Measurements from ENCODE around the gene PCDHA8. TPM values are rescaled to one million over a fixed set of nuclear protein-coding genes. Genes with fewer than 3 reads are reported as not detected.
A peak's percentile ranks its signal among the peaks of the same experiment; 100 is the strongest.
"Not testable (repeated sequence)": the region's sequence is repeated elsewhere in the genome, so short reads cannot be mapped to it uniquely, and the experiment has no call there.

PCDHA8 gene
- total RNA-seq, 1 experiment from 2014 or later: not detected

DNA sequence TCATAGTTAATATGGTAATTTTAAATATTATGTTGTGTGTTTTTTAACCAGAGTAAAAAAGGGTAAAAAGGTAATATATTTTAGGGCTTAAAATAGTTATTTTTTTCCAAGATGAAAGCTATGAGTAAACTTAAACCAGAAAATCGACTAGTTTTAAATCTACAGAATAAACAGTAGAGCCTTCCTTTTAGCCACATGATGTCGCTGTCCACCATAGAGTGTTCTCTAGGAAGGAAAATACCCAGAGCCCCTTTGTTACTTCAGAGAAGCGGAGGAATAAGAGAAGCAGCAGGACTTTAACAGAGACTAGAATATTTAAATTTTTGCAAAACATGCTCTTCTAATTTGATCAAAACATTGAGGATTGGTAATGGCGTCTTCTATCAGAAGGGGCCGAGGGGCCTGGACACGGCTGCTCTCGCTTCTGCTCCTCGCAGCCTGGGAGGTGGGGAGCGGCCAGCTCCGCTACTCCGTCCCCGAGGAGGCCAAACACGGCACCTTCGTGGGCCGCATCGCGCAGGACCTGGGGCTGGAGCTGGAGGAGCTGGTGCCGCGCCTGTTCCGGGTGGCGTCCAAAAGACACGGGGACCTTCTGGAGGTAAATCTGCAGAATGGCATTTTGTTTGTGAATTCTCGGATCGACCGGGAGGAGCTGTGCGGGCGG lies 46.3 kb upstream of the PCDHA8 start, which contains the start of gene PCDHA2:
Gene PCDHA2 (plus strand): TSS at position 258 of the 664 bp plus-strand sequence.
- Histone ChIP-seq H3K9ac (ENCODE audit: low read length) (no peak within 1 kb of the TSS), H3K27ac (ENCODE audit: low read depth, low read length) (no peak within 1 kb of the TSS), H3K4me2 (ENCODE audit: low read length) (no peak within 1 kb of the TSS), H3K79me2 (ENCODE audit: insufficient read depth, low read length) (no peaks in the 10 kb centered on the region), H2AFZ (ENCODE audit: low read depth, low read length, poor library complexity, severe bottlenecking) (no peak within 1 kb of the TSS), H3K4me1 (ENCODE audit: control insufficient read depth in 1 of 2, insufficient read depth in 2 of 2, low read length in 2 of 2) (no peaks in the 10 kb centered on the region), H3K4me3 (replicated peaks in 1 of 2; ENCODE audit: low read depth in 1 of 2, low read length in 2 of 2) (no peak within 1 kb of the TSS), H3K9me3 (ENCODE audit: control insufficient read depth in 1 of 2, insufficient read depth in 1 of 2, low read depth in 1 of 2, low read length in 2 of 2) (no peaks in the 10 kb centered on the region), H4K20me1 (ENCODE audit: insufficient read depth) (no peaks in the 10 kb centered on the region), H3K9me2 (ENCODE audit: insufficient read depth) (no peaks in the 10 kb centered on the region), H3K36me3 (ENCODE audit: control insufficient read depth in 1 of 2, insufficient read depth in 2 of 2, low read length in 2 of 2) (no peaks in the 10 kb centered on the region), H3K27me3 (ENCODE audit: insufficient read depth, low read length) (no peaks in the 10 kb centered on the region)
- RAD21 ChIA-PET (ENCODE audit: low non-redundant PET in 1 of 2, low total read pairs in 2 of 2, uncharacterized antibody in 2 of 2, unreplicated experiment in 2 of 2): no interaction called here
- CTCF ChIA-PET: no interaction called here
- no TSS peak for BruUV-seq (replicated peaks)
- ATAC-seq (no peak), DNase-seq (ENCODE audit: low read depth, low spot score) (no peak)
- TF ChIP-seq CTCF (IDR thresholded peaks at IDR 0.05 in 2 of 3, conservative IDR thresholded peaks at IDR 0.05 in 1 of 3; ENCODE audit: borderline replicate concordance in 1 of 3, insufficient read depth in 1 of 3, low read depth in 2 of 3, low read length in 2 of 3): peak in 1 of 3 experiments; percentile 17; a peak in 2 of 6 replicates
- no peak for TF ChIP-seq RAD21 (IDR thresholded peaks at IDR 0.05; ENCODE audit: low read depth)
- intact Hi-C loops (cut with micrococcal nuclease): no loop called here
- POLR2A ChIA-PET: no interaction called here

DNA sequence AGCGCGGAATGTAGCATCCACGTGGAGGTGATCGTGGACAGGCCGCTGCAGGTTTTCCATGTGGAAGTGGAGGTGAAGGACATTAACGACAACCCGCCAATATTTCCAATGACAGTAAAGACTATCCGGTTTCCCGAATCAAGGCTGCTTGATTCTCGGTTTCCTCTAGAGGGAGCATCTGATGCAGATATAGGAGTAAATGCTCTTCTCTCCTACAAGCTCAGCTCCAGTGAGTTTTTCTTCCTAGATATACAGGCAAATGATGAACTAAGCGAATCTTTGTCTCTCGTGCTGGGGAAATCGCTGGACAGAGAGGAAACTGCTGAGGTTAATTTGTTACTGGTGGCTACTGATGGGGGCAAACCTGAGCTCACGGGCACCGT lies 45.7 kb upstream of the PCDHA8 start:
- H3K4me1 ChIP-seq (ENCODE audit: control insufficient read depth in 1 of 2, insufficient read depth in 2 of 2, low read length in 2 of 2): no peaks in the 10 kb centered on the region
- ChIA-PET POLR2A (no interaction called here), RAD21 (ENCODE audit: low non-redundant PET in 1 of 2, low total read pairs in 2 of 2, uncharacterized antibody in 2 of 2, unreplicated experiment in 2 of 2) (no interaction called here), CTCF (no interaction called here)
- no peaks in the 10 kb centered on the region for H3K27me3 ChIP-seq (ENCODE audit: insufficient read depth, low read length)
- H3K4me2 ChIP-seq (ENCODE audit: low read length): no peak overlapping the region
- H3K27ac ChIP-seq (ENCODE audit: low read depth, low read length): no peak overlapping the region
- TF ChIP-seq EZH2phosphoT487 (IDR thresholded peaks at IDR 0.05; ENCODE audit: borderline replicate concordance) (no peak), CTCF (IDR thresholded peaks at IDR 0.05 in 2 of 3, conservative IDR thresholded peaks at IDR 0.05 in 1 of 3; ENCODE audit: borderline replicate concordance in 1 of 3, insufficient read depth in 1 of 3, low read depth in 2 of 3, low read length in 2 of 3) (peak in 2 of 3 experiments; percentile 19 to 28; a peak in 2 of 6 replicates)
- no peaks in the 10 kb centered on the region for H3K79me2 ChIP-seq (ENCODE audit: insufficient read depth, low read length)
- DNase-seq (ENCODE audit: low read depth, low spot score) (no peak), ATAC-seq (no peak)
- no TSS peak for BruUV-seq (replicated peaks)
- H3K36me3 ChIP-seq (ENCODE audit: control insufficient read depth in 1 of 2, insufficient read depth in 2 of 2, low read length in 2 of 2): no peaks in the 10 kb centered on the region
- H2AFZ ChIP-seq (ENCODE audit: low read depth, low read length, poor library complexity, severe bottlenecking): no peak overlapping the region
- intact Hi-C loops (cut with micrococcal nuclease): no loop called here
- no peaks in the 10 kb centered on the region for H4K20me1 ChIP-seq (ENCODE audit: insufficient read depth)
- no peak overlapping the region for H3K9ac ChIP-seq (ENCODE audit: low read length)
- no peaks in the 10 kb centered on the region for H3K9me2 ChIP-seq (ENCODE audit: insufficient read depth)
- H3K4me3 ChIP-seq (replicated peaks in 1 of 2; ENCODE audit: low read depth in 1 of 2, low read length in 2 of 2): no peak overlapping the region
- H3K9me3 ChIP-seq (ENCODE audit: control insufficient read depth in 1 of 2, insufficient read depth in 1 of 2, low read depth in 1 of 2, low read length in 2 of 2): no peaks in the 10 kb centered on the region

- DNase-seq (ENCODE audit: low read depth, low spot score); H3K27ac ChIP-seq (ENCODE audit: low read depth, low read length); H4K20me1 ChIP-seq (ENCODE audit: insufficient read depth); ATAC-seq; POLR2A ChIA-PET; RAD21 ChIA-PET (ENCODE audit: low non-redundant PET in 1 of 2, low total read pairs in 2 of 2, uncharacterized antibody in 2 of 2, unreplicated experiment in 2 of 2); BruUV-seq (replicated peaks); intact Hi-C loops (cut with micrococcal nuclease); H3K4me1 ChIP-seq (ENCODE audit: control insufficient read depth in 1 of 2, insufficient read depth in 2 of 2, low read length in 2 of 2); CTCF ChIA-PET; H3K9ac ChIP-seq (ENCODE audit: low read length); H3K27me3 ChIP-seq (ENCODE audit: insufficient read depth, low read length); H3K36me3 ChIP-seq (ENCODE audit: control insufficient read depth in 1 of 2, insufficient read depth in 2 of 2, low read length in 2 of 2); H3K9me3 ChIP-seq (ENCODE audit: control insufficient read depth in 1 of 2, insufficient read depth in 1 of 2, low read depth in 1 of 2, low read length in 2 of 2); H3K79me2 ChIP-seq (ENCODE audit: insufficient read depth, low read length); H3K4me3 ChIP-seq (replicated peaks in 1 of 2; ENCODE audit: low read depth in 1 of 2, low read length in 2 of 2); H3K9me2 ChIP-seq (ENCODE audit: insufficient read depth); H3K4me2 ChIP-seq (ENCODE audit: low read length); H2AFZ ChIP-seq (ENCODE audit: low read depth, low read length, poor library complexity, severe bottlenecking): not testable (repeated sequence)
Measured at GRCh38 chr5:140796072-140796717, 44.8 kb upstream of the PCDHA8 start.

All from HCT116 (cell line).